HFFc6 (cell line): ENCODE measurements around the gene TPO. TPM values are rescaled to one million over a fixed set of nuclear protein-coding genes. Genes with fewer than 3 reads are reported as not detected.

Experiments used
- DNase-seq: peaks from one replicate; pipeline ENCODE4 v3.0.0-alpha.2; 2018
- H3K27ac Mint-ChIP-seq: 2 replicates; pipeline ENCODE4 v1.8.0; 2020; ENCODE audit warnings: mild to moderate bottlenecking, mixed read lengths
- H3K27me3 Mint-ChIP-seq: 2 replicates; pipeline ENCODE4 v1.8.0; 2021; ENCODE audit warnings: mild to moderate bottlenecking, moderate library complexity, mixed read lengths; ENCODE audit not compliant: insufficient read depth
- H3K36me3 Mint-ChIP-seq: 2 replicates; pipeline ENCODE4 v1.8.0; 2021; ENCODE audit warnings: low read depth, mixed read lengths
- H3K4me1 Mint-ChIP-seq: 2 replicates; pipeline ENCODE4 v1.8.0; 2020; ENCODE audit warnings: low read depth, mixed read lengths
- H3K4me3 Mint-ChIP-seq: 2 replicates; pipeline ENCODE4 v1.8.0; 2020; ENCODE audit warnings: mild to moderate bottlenecking, moderate library complexity, mixed read lengths
- H3K9me3 Mint-ChIP-seq: 2 replicates; pipeline ENCODE4 v1.8.0; 2020; ENCODE audit warnings: mild to moderate bottlenecking, mixed read lengths
- total RNA-seq, 6 experiments: library from RNA; stranded (reverse); fragmentation: NEBNext Ultra II Directional; extraction: Animal tissue kit (Norgen Biotek cat#: 25700); gene quantifications; 2 replicates in 1 of 6; 3 replicates in 5 of 6; pipeline ENCODE4 v1.2.3, GENCODE V29; 2021
- TF ChIP-seq, protein P1 (sequence below): fragments of 200-600 bp; sonication (generic); IDR thresholded peaks from 2 replicates; pipeline ENCODE4 v1.5.0; 2021; ENCODE audit warnings: antibody characterized with exemption, mild to moderate bottlenecking

TPO gene
- total RNA-seq, 6 experiments from 2014 or later = not detected

DNA sequence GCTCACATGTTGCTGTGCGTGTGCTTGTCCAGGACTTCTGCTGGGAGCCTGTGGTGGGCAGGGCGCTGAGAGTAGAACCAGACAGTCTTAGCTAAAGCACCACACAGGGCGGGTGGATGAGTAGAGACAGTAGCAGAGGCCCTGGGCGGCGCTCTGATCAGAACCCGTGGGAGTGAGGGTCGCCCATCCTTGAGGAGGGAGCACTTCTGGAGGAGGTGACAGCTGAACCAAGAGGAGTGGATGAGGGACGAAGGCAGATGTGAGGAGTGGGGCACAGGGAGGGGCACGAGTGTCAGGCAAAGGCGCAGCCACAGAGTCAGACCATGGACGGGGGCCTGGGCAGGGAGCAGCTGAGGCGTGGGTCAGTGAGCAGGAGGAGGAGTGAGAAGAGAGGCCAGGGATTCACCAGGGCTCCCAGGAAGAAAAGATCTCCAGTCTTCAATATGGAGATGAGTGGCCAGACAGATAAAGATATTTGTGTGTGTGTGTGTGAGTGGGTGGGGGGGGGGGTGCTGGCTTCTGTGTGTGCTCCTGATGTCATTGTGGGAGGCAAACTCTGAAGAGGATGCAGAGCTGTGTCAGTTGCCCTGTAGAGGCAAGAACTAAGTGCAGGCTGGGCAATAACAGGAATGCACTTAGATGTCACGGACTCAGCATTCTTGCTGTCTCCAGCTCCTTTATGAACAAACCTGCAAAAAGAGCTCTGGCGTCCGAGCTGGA, 79.6 kb downstream of the TPO start:
- H3K27ac Mint-ChIP-seq = no peak overlapping the region
- H3K4me3 Mint-ChIP-seq = no peak overlapping the region
- H3K4me1 Mint-ChIP-seq = no peaks in the 10 kb centered on the region
- peaks cover 23% of the 10 kb centered on the region for H3K27me3 Mint-ChIP-seq
- TF ChIP-seq, protein P1, sequence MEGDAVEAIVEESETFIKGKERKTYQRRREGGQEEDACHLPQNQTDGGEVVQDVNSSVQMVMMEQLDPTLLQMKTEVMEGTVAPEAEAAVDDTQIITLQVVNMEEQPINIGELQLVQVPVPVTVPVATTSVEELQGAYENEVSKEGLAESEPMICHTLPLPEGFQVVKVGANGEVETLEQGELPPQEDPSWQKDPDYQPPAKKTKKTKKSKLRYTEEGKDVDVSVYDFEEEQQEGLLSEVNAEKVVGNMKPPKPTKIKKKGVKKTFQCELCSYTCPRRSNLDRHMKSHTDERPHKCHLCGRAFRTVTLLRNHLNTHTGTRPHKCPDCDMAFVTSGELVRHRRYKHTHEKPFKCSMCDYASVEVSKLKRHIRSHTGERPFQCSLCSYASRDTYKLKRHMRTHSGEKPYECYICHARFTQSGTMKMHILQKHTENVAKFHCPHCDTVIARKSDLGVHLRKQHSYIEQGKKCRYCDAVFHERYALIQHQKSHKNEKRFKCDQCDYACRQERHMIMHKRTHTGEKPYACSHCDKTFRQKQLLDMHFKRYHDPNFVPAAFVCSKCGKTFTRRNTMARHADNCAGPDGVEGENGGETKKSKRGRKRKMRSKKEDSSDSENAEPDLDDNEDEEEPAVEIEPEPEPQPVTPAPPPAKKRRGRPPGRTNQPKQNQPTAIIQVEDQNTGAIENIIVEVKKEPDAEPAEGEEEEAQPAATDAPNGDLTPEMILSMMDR = no peak
- no peaks in the 10 kb centered on the region; the same call in 1 of the 2 replicates for H3K9me3 Mint-ChIP-seq
- no peak for DNase-seq
- no peaks in the 10 kb centered on the region for H3K36me3 Mint-ChIP-seq

DNA sequence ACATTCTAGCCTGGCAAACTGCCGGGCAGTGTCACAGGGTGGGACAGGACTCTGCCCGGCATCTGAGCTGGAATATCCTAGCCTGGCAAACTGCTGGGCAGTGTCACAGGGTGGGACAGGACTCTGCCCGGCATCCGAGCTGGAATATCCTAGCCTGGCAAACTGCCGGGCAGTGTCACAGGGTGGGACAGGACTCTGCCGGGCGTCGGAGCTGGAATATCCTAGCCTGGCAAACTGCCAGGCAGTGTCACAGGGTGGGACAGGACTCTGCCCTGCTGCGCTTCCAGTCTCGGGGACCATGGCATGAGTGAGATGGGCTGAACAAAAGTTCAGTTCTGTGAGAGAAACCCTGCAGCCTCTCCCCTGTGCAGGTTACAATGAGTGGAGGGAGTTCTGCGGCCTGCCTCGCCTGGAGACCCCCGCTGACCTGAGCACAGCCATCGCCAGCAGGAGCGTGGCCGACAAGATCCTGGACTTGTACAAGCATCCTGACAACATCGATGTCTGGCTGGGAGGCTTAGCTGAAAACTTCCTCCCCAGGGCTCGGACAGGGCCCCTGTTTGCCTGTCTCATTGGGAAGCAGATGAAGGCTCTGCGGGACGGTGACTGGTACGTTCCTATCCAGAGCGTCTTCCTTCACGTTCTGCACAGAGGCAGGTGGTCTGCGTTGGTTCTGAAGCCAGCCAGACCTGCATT, 80.3 kb downstream of the TPO start:
- H3K9me3 Mint-ChIP-seq = no peaks in the 10 kb centered on the region; the same call in 1 of the 2 replicates
- no peaks in the 10 kb centered on the region for H3K4me1 Mint-ChIP-seq
- TF ChIP-seq, protein P1 = no peak
- DNase-seq = no peak
- H3K27ac Mint-ChIP-seq = no peak overlapping the region
- peaks cover 26% of the 10 kb centered on the region for H3K27me3 Mint-ChIP-seq
- no peak overlapping the region for H3K4me3 Mint-ChIP-seq
- no peaks in the 10 kb centered on the region for H3K36me3 Mint-ChIP-seq

DNA sequence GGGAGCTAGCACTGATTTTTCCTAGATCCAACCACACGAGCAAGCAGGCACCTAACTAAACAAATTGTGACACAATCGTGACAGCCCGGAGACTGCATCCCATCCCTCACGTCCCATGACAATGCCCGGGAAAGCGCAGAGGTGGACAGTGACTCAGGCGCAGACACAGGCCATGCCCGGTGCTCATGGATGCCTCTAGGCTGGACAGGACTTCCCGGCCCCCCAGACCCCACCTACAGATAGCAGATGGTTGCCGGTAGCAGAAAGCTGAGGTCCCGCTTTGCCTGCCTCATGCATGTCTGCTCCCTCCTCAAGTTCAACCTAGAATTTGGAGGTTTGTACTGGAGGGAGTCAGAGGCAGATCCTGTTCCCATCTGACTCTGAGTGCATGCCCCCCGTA, 81.0 kb downstream of the TPO start:
- no peaks in the 10 kb centered on the region for H3K36me3 Mint-ChIP-seq

DNA sequence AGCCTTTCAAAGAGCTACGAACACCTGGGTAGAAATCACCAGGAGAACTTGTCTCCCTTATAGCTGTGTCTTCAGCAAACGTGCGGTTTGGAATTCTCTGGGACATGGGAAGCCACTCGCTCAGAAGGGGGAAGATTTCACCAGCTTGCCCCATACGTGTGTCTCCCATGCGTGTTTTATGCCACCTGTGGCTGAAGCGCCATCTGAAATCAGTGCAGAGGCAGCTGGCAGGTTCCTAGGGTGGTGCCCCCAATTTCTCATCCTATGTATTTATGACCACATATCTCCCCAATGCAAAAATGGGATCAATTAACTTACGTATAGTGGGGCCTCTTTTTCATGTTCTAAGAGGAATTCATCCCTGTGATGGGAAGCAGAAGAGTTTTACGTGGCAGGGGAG, 81.6 kb downstream of the TPO start:
- Mint-ChIP-seq H3K27me3 (peaks cover 22% of the 10 kb centered on the region), H3K4me1 (no peaks in the 10 kb centered on the region), H3K4me3 (no peak overlapping the region), H3K36me3 (no peaks in the 10 kb centered on the region), H3K27ac (no peak overlapping the region), H3K9me3 (no peaks in the 10 kb centered on the region)
- TF ChIP-seq, protein P1 = no peak
- no peak for DNase-seq

More for the DNA sequence above, 81.0 kb downstream of the TPO start:
- peaks cover 26% of the 10 kb centered on the region for H3K27me3 Mint-ChIP-seq
- no peak overlapping the region for H3K4me3 Mint-ChIP-seq
- TF ChIP-seq, protein P1 = no peak
- H3K27ac Mint-ChIP-seq = no peak overlapping the region
- DNase-seq = no peak
- no peaks in the 10 kb centered on the region; the same call in 1 of the 2 replicates for H3K9me3 Mint-ChIP-seq
- no peaks in the 10 kb centered on the region for H3K4me1 Mint-ChIP-seq

DNA sequence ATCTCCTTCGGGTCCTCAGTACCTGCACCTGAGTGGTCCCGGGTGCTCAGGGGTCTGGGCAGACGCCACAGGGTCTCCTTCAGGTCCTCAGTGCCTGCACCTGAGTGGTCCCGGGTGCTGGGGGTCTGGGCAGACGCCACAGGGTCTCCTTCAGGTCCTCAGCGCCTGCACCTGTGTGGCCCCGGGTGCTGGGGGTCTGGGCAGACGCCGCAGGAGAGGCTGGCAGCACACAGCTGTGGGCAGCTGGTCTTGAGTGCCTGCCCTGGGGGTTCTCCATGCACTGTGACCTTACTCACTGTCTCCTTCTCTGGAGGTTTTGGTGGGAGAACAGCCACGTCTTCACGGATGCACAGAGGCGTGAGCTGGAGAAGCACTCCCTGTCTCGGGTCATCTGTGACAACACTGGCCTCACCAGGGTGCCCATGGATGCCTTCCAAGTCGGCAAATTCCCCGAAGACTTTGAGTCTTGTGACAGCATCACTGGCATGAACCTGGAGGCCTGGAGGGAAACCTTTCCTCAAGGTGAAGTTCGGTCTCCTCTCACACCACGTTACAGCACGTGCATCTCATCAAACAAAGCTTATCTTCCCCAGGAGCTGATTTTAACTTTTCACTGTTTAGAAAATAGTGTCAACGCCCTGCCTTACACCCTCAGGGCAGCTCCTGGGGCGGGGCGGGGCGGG, 82.6 kb downstream of the TPO start:
- H3K36me3 Mint-ChIP-seq = no peaks in the 10 kb centered on the region
- H3K27me3 Mint-ChIP-seq = peaks cover 21% of the 10 kb centered on the region
- TF ChIP-seq, protein P1 = no peak
- DNase-seq = no peak
- no peaks in the 10 kb centered on the region for H3K9me3 Mint-ChIP-seq
- no peak overlapping the region for H3K4me3 Mint-ChIP-seq
- H3K27ac Mint-ChIP-seq = no peak overlapping the region
- no peaks in the 10 kb centered on the region for H3K4me1 Mint-ChIP-seq
